ENCODE data around the gene DOK4. TPM values are rescaled to one million over a fixed set of nuclear protein-coding genes. Genes with fewer than 3 reads are reported as not detected.

DOK4 gene
- total RNA-seq, 1 experiment from 2014 or later = 14.4 TPM

DNA sequence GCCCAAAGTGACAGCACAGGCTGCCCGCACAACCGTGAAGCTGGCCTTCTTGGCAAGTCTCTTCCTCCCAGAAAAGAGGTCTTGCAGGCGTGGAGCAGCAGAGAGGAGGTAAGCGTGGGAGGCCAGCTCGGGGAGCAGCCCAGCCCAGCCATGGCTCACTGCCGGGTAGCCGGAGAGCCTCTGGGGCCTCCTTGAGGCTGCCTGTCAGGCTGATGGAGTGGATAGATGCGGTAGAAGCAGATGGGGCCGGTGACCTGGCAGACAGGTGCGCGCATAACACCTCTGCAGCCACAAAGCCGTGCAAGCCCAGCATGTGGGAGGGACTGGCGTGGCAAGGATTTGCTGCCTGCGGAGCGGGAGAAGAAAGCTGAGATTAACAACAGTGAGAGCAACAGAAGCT, 17.1 kb upstream of the DOK4 start:
- POLR2A ChIA-PET = no interaction called here
- no peak for DNase-seq (ENCODE audit: low read depth, low spot score)
- no peak overlapping the region for H3K4me2 ChIP-seq (ENCODE audit: low read length)
- no peaks in the 10 kb centered on the region for H3K27me3 ChIP-seq (ENCODE audit: insufficient read depth, low read length)
- no peaks in the 10 kb centered on the region for H3K79me2 ChIP-seq (ENCODE audit: insufficient read depth, low read length)
- no peak for ATAC-seq
- intact Hi-C loops (cut with micrococcal nuclease) = no loop called here
- H3K36me3 ChIP-seq (ENCODE audit: control insufficient read depth in 1 of 2, insufficient read depth in 2 of 2, low read length in 2 of 2) = no peaks in the 10 kb centered on the region
- no peak for TF ChIP-seq CBX3 (IDR thresholded peaks at IDR 0.05; ENCODE audit: low read depth)
- TF ChIP-seq, protein P1, sequence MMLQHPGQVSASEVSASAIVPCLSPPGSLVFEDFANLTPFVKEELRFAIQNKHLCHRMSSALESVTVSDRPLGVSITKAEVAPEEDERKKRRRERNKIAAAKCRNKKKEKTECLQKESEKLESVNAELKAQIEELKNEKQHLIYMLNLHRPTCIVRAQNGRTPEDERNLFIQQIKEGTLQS (IDR thresholded peaks at IDR 0.05) = no peak
- TF ChIP-seq FOSL1 (IDR thresholded peaks at IDR 0.05; ENCODE audit: low read depth) = no peak
- TF ChIP-seq, protein P2, sequence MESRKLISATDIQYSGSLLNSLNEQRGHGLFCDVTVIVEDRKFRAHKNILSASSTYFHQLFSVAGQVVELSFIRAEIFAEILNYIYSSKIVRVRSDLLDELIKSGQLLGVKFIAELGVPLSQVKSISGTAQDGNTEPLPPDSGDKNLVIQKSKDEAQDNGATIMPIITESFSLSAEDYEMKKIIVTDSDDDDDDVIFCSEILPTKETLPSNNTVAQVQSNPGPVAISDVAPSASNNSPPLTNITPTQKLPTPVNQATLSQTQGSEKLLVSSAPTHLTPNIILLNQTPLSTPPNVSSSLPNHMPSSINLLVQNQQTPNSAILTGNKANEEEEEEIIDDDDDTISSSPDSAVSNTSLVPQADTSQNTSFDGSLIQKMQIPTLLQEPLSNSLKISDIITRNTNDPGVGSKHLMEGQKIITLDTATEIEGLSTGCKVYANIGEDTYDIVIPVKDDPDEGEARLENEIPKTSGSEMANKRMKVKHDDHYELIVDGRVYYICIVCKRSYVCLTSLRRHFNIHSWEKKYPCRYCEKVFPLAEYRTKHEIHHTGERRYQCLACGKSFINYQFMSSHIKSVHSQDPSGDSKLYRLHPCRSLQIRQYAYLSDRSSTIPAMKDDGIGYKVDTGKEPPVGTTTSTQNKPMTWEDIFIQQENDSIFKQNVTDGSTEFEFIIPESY (IDR thresholded peaks at IDR 0.05; ENCODE audit: extremely low read depth, insufficient replicate concordance, low read length) = no peak
- TF ChIP-seq, protein P3, sequence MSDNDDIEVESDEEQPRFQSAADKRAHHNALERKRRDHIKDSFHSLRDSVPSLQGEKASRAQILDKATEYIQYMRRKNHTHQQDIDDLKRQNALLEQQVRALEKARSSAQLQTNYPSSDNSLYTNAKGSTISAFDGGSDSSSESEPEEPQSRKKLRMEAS (IDR thresholded peaks at IDR 0.05) = no peak
- RAD21 ChIA-PET (ENCODE audit: low non-redundant PET in 1 of 2, low total read pairs in 2 of 2, uncharacterized antibody in 2 of 2, unreplicated experiment in 2 of 2) = no interaction called here
- no peak overlapping the region for H3K4me3 ChIP-seq (replicated peaks in 1 of 2; ENCODE audit: low read depth in 1 of 2, low read length in 2 of 2)
- no TSS peak for BruUV-seq (replicated peaks)
- CTCF ChIA-PET = no interaction called here
- H3K9ac ChIP-seq (ENCODE audit: low read length) = no peak overlapping the region
- no peaks in the 10 kb centered on the region for H3K4me1 ChIP-seq (ENCODE audit: control insufficient read depth in 1 of 2, insufficient read depth in 2 of 2, low read length in 2 of 2)
- no peaks in the 10 kb centered on the region for H4K20me1 ChIP-seq (ENCODE audit: insufficient read depth)
- H3K9me2 ChIP-seq (ENCODE audit: insufficient read depth) = no peaks in the 10 kb centered on the region
- H2AFZ ChIP-seq (ENCODE audit: low read depth, low read length, poor library complexity, severe bottlenecking) = no peak overlapping the region
- no peak overlapping the region for H3K27ac ChIP-seq (ENCODE audit: low read depth, low read length)
- no peaks in the 10 kb centered on the region for H3K9me3 ChIP-seq (ENCODE audit: control insufficient read depth in 1 of 2, insufficient read depth in 1 of 2, low read depth in 1 of 2, low read length in 2 of 2)

DNA sequence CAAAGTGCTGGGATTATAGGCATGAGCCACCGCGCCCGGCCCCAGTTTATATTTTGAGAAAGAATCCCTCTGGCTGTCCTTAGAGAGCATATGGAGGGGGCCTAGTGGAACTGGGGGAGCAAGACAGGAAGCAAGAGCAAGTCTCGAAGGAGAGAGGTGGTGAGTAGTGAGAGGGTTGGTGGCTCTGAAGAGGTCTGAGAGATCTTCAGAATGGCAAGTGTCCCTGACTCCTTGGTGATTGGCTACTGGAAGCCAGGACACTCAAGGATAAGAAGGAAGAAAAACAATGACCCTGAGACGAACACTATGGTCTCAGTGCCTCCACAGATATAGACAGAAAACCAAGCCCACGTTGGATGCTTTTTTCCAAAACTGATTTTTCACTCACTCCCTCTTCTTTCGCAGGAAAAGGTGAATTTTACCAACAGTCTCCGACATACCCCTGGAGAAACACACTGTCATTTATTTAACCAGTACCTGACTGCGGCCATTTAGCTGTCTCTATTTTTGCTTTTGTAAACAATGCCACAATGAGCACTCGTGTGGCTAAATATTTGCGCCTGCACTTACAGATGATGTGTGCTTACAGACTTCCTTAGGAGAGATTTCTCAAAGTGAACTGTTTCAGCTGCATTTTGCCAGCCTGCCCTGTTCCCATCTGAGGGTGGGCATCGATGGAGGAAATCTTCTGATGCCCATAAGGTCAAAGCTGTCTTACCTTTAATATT, 15.9 kb upstream of the DOK4 start:
- intact Hi-C loops (cut with micrococcal nuclease) = no loop called here
- DNase-seq (ENCODE audit: low read depth, low spot score) (no peak), ATAC-seq (no peak)
- Histone ChIP-seq H3K4me1 (ENCODE audit: control insufficient read depth in 1 of 2, insufficient read depth in 2 of 2, low read length in 2 of 2) (no peaks in the 10 kb centered on the region), H3K4me2 (ENCODE audit: low read length) (no peak overlapping the region), H3K36me3 (ENCODE audit: control insufficient read depth in 1 of 2, insufficient read depth in 2 of 2, low read length in 2 of 2) (no peaks in the 10 kb centered on the region), H3K9me2 (ENCODE audit: insufficient read depth) (no peaks in the 10 kb centered on the region), H3K79me2 (ENCODE audit: insufficient read depth, low read length) (no peaks in the 10 kb centered on the region), H2AFZ (ENCODE audit: low read depth, low read length, poor library complexity, severe bottlenecking) (no peak overlapping the region), H3K27ac (ENCODE audit: low read depth, low read length) (no peak overlapping the region), H4K20me1 (ENCODE audit: insufficient read depth) (no peaks in the 10 kb centered on the region), H3K9me3 (ENCODE audit: control insufficient read depth in 1 of 2, insufficient read depth in 1 of 2, low read depth in 1 of 2, low read length in 2 of 2) (no peaks in the 10 kb centered on the region), H3K9ac (ENCODE audit: low read length) (no peak overlapping the region), H3K4me3 (replicated peaks in 1 of 2; ENCODE audit: low read depth in 1 of 2, low read length in 2 of 2) (no peak overlapping the region), H3K27me3 (ENCODE audit: insufficient read depth, low read length) (no peaks in the 10 kb centered on the region)
- ChIA-PET CTCF (no interaction called here), RAD21 (ENCODE audit: low non-redundant PET in 1 of 2, low total read pairs in 2 of 2, uncharacterized antibody in 2 of 2, unreplicated experiment in 2 of 2) (no interaction called here), POLR2A (no interaction called here)
- no TSS peak for BruUV-seq (replicated peaks)
- TF ChIP-seq EZH2phosphoT487 (IDR thresholded peaks at IDR 0.05; ENCODE audit: borderline replicate concordance) (no peak), CBX3 (IDR thresholded peaks at IDR 0.05; ENCODE audit: low read depth) (no peak), ZNF274 (IDR thresholded peaks at IDR 0.05; ENCODE audit: low read depth, low read length) (no peak)
- TF ChIP-seq, protein P1 (IDR thresholded peaks at IDR 0.05) = no peak
- TF ChIP-seq, protein P4, sequence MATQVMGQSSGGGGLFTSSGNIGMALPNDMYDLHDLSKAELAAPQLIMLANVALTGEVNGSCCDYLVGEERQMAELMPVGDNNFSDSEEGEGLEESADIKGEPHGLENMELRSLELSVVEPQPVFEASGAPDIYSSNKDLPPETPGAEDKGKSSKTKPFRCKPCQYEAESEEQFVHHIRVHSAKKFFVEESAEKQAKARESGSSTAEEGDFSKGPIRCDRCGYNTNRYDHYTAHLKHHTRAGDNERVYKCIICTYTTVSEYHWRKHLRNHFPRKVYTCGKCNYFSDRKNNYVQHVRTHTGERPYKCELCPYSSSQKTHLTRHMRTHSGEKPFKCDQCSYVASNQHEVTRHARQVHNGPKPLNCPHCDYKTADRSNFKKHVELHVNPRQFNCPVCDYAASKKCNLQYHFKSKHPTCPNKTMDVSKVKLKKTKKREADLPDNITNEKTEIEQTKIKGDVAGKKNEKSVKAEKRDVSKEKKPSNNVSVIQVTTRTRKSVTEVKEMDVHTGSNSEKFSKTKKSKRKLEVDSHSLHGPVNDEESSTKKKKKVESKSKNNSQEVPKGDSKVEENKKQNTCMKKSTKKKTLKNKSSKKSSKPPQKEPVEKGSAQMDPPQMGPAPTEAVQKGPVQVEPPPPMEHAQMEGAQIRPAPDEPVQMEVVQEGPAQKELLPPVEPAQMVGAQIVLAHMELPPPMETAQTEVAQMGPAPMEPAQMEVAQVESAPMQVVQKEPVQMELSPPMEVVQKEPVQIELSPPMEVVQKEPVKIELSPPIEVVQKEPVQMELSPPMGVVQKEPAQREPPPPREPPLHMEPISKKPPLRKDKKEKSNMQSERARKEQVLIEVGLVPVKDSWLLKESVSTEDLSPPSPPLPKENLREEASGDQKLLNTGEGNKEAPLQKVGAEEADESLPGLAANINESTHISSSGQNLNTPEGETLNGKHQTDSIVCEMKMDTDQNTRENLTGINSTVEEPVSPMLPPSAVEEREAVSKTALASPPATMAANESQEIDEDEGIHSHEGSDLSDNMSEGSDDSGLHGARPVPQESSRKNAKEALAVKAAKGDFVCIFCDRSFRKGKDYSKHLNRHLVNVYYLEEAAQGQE (IDR thresholded peaks at IDR 0.05; ENCODE audit: low read depth) = no peak
- TF ChIP-seq, protein P5, sequence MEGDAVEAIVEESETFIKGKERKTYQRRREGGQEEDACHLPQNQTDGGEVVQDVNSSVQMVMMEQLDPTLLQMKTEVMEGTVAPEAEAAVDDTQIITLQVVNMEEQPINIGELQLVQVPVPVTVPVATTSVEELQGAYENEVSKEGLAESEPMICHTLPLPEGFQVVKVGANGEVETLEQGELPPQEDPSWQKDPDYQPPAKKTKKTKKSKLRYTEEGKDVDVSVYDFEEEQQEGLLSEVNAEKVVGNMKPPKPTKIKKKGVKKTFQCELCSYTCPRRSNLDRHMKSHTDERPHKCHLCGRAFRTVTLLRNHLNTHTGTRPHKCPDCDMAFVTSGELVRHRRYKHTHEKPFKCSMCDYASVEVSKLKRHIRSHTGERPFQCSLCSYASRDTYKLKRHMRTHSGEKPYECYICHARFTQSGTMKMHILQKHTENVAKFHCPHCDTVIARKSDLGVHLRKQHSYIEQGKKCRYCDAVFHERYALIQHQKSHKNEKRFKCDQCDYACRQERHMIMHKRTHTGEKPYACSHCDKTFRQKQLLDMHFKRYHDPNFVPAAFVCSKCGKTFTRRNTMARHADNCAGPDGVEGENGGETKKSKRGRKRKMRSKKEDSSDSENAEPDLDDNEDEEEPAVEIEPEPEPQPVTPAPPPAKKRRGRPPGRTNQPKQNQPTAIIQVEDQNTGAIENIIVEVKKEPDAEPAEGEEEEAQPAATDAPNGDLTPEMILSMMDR (IDR thresholded peaks at IDR 0.05 in 2 of 3, conservative IDR thresholded peaks at IDR 0.05 in 1 of 3; ENCODE audit: borderline replicate concordance in 1 of 3, insufficient read depth in 1 of 3, low read depth in 2 of 3, low read length in 2 of 3) = no peak
